Endometrial microvascular endothelial cells (primary cell): ENCODE data around the gene FBXW8. TPM values are rescaled to one million over a fixed set of nuclear protein-coding genes. Genes with fewer than 3 reads are reported as not detected.

ENCODE experiments used
- in situ Hi-C: cut with HindIII; loops from 2 replicates; pipeline ENCODE4 v1.10.0; 2017; ENCODE audit warnings: low sequenced_read_pairs, low pct_unique_long_range_greater_than_20kb; ENCODE audit errors: inconsistent ontology term
- total RNA-seq: library from RNA; depleted of rRNA; stranded (reverse); fragments of >200 nt; gene quantifications from one replicate; pipeline ENCODE4 v1.2.3, GENCODE V29; 2015; ENCODE audit errors: inconsistent ontology term

Gene FBXW8
- total RNA-seq, 1 donor from 2014 or later: 13.8 TPM

- in situ Hi-C loops: no loop called here
Observed at GRCh38 chr12:116977465-116978380, 67.0 kb downstream of the FBXW8 start.

GRCh38 chr12:116978791-116979508, 68.2 kb downstream of the FBXW8 start:
- in situ Hi-C loops: no loop called here

GRCh38 chr12:116980083-116980482, 69.3 kb downstream of the FBXW8 start:
- in situ Hi-C loops: no loop called here

DNA sequence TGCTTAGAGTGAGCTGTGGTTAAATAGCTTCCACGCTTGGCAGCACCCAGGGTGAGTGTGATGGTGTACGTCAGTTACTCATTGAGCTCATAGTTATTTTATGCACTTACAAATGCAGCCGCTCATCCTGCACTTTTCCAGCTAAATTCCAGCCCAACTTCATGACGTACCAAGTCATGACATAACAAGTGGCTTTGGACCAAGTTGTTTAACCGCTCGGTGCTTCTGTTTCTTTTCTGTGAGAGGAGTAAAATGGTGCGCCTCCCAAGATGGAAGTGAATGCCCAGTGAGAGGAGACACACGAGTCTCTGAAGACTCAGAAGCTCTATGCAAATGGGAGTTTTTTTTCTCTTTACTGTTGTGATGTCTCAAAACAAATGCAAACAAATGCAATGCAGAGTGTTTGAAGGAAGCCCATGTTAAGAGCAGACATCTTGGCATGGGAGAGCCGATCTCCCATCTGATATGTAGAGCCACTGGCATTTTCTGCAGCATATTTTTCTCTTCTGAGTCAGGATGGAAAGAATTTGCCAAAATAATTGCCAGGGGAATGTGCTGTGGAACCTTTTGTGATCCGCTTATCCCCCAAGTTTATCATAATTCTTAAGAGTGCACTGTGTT, 72.2 kb downstream of the FBXW8 start:
- in situ Hi-C loops: no loop called here

GRCh38 chr12:116984098-116984497, 73.3 kb downstream of the FBXW8 start:
- in situ Hi-C loops: no loop called here

- in situ Hi-C loops: no loop called here
Observed at GRCh38 chr12:116990329-116990728, 79.6 kb downstream of the FBXW8 start.

DNA sequence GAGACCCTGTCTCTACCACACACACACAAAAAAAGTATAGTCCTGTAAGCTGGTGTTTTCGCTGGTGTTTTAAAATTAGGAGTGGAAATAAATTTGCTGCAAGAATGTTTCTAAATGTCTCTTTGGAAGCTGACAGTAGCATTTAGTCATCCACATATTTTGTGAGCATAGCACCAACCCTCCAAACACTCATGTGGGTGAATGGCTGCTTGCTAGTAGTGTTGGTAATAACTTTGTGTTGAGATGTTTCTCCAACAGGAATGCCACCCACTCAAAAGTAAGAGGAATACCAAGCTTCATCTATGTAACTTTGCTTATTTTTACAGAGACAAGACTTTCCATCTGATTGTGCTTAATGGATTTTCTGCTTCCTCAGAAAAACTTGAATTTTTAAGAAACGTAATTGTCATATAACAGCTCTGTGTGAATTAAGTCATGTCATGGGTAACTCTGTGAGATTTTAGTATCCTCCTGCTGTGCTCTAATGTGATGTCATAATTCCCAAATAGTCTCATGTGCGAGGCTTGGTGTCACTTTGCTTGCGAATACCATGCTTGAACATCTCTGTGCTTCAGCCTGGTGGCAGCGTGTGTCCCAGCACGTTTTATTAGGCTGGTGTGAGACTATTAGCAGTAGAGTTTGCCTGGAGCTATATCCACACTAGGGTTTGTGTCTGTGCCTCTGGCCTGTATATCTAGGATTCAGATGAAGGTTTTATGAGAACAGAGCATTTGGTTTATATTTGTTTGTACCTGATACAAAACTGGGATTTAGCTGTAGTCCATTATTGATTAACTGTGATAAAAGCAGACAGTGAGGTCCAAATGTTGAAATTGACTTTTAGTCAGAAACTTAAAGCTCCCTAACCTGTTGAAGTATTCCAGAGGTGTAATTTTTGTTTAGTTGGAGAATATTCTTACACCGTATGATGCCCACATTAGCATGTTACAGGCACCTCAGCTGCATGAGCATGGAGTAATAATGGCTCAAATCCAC, 80.5 kb downstream of the FBXW8 start:
- in situ Hi-C loops: no loop called here

DNA sequence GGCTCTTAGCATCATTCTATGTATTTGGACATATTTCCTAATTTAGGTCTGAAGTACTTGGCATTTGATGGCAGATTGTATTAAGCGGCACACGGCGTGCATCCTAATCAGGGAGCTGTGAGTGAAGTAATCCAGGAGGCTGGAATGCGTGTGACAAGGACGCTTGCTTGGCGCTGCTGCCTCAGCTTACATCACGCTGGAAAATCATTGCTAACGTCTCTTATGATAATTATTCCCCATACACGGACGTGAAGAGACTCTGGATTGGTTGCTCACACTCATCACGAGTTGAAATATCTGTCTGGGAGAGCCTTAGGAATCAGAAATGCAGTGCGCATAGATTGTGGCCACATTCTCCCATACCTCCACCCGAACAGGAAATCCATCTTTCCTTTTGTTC, 85.3 kb downstream of the FBXW8 start:
- in situ Hi-C loops: no loop called here

DNA sequence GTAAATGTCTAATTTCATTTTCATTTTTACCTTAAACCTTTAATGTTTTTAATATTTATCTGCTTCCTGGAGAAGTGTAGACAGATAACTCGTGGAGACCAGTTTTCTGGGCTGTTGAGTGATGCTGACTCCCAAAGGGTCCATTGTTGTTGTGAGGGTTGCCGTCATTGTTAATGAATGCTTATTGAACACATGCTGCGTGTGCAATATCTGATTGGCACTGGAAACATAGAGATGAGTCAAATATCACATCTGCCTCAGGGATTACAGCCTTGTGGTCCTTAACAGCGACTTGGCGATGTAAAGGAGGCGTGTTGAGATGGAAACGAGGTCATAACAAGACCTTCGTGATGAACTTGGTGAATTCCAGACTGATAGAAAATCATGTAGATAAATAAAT, 85.9 kb downstream of the FBXW8 start:
- in situ Hi-C loops: no loop called here

DNA sequence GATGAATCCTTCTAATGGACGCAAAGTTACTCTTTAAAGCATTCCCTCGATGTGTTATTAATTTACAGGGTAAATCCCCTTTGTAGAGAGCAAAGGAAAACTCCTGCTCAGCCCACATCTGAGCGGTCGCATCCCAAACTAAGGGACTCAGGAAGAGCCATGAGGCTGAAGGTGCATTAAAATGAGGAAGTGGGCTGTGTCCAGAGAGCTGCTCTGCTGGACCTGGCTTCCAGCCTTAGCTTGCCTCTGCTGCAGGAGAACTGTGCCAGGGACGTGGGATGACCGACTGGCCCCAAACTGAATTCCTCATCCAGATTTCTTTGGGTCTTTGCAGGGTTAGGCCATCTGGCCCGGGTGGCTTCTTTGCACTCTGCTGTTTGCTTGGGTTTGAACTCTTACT, 88.3 kb downstream of the FBXW8 start:
- in situ Hi-C loops: no loop called here

- in situ Hi-C loops: no loop called here
Observed at GRCh38 chr12:117000316-117000715, 89.6 kb downstream of the FBXW8 start.

- in situ Hi-C loops: no loop called here
Observed at GRCh38 chr12:117002051-117002817, 91.5 kb downstream of the FBXW8 start.

GRCh38 chr12:117003883-117004404, 93.2 kb downstream of the FBXW8 start:
- in situ Hi-C loops: no loop called here

DNA sequence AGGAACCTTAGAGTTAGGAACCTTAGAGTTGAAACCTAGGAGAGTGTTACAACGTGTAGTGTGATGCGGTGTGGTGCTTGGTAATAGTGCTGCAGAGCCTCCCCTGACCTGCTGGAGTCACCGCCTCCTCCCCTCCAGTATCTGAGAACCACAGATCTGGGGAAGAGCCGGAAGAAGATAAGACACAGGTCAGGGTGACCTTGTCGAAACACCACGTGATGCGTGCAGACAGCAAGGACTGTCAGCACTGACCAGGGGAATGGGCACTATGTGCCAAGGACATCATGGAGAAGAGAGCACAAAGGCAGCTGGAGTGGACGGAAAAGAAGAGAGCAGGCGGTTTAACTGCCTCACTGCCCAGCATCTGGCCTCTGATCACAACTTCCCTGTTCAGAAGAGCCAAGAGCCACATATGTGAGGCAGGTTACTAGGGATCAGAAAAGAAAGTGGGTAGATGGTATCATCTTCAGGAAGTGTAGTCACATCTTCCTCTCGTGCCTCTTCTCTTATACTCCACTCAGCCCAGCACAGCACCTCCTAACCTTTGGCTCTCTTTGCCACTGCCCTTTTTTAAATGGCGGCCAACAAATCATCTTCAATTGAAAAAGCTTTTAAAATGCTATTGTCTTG, 94.8 kb downstream of the FBXW8 start:
- in situ Hi-C loops: no loop called here

- in situ Hi-C loops: no loop called here
Observed at GRCh38 chr12:117006333-117006732, 95.6 kb downstream of the FBXW8 start.

GRCh38 chr12:117007577-117007976, 96.8 kb downstream of the FBXW8 start:
- in situ Hi-C loops: no loop called here

- in situ Hi-C loops: no loop called here
Observed at GRCh38 chr12:117009759-117010158, 99.0 kb downstream of the FBXW8 start.
